Activated CD4-positive, alpha-beta T cell treated with anti-CD3 and anti-CD28 coated beads, Interleukin-2, amount 50 U/mL, for 16 hours (primary cell): Measurements from ENCODE around the gene NFE2L3.
"Not testable (repeated sequence)": the region's sequence is repeated elsewhere in the genome, so short reads cannot be mapped to it uniquely, and the experiment has no call there.

Source experiments
- DNase-seq: peaks from one replicate; pipeline ENCODE4 v3.0.0-alpha.2; 2020

The NFE2L3 gene

GRCh38 chr7:26151953-26152781 lies at the start of gene NFE2L3:
NFE2L3 (plus strand) TSS chr7:26152198; CDS start chr7:26152499, 301 bp downstream.
- peak; percentile 89 for DNase-seq

GRCh38 chr7:26103596-26103995 lies 48.4 kb upstream of the NFE2L3 start:
- DNase-seq = no peak

- no peak for DNase-seq
These were observed 46.8 kb upstream of the NFE2L3 start for GRCh38 chr7:26105236-26105635.

- no peak for DNase-seq
These were observed 46.1 kb upstream of the NFE2L3 start for GRCh38 chr7:26105931-26106330.

GRCh38 chr7:26112203-26112740 lies 39.7 kb upstream of the NFE2L3 start:
- DNase-seq = no peak

- no peak for DNase-seq
These were observed 36.3 kb upstream of the NFE2L3 start for GRCh38 chr7:26115650-26116049.

GRCh38 chr7:26117142-26117807 lies 34.7 kb upstream of the NFE2L3 start:
- DNase-seq = no peak

- no peak for DNase-seq
These were observed 34.0 kb upstream of the NFE2L3 start for GRCh38 chr7:26117970-26118369.

GRCh38 chr7:26122745-26123144 lies 29.3 kb upstream of the NFE2L3 start:
- no peak for DNase-seq

- DNase-seq = not testable (repeated sequence)
These were observed 27.2 kb upstream of the NFE2L3 start for GRCh38 chr7:26124775-26125174.

GRCh38 chr7:26127411-26127810 lies 24.6 kb upstream of the NFE2L3 start:
- no peak for DNase-seq

GRCh38 chr7:26131056-26131589 lies 20.9 kb upstream of the NFE2L3 start:
- DNase-seq = no peak

- DNase-seq = no peak
These were observed 16.9 kb upstream of the NFE2L3 start for GRCh38 chr7:26135076-26135475.

- DNase-seq = no peak
These were observed 16.4 kb upstream of the NFE2L3 start for GRCh38 chr7:26135551-26135950.

GRCh38 chr7:26136831-26137230 lies 15.2 kb upstream of the NFE2L3 start:
- no peak for DNase-seq

GRCh38 chr7:26140380-26140779 lies 11.6 kb upstream of the NFE2L3 start:
- no peak for DNase-seq

GRCh38 chr7:26141077-26141476 lies 10.9 kb upstream of the NFE2L3 start:
- no peak for DNase-seq

GRCh38 chr7:26143298-26144048 lies 8.5 kb upstream of the NFE2L3 start:
- DNase-seq = no peak

GRCh38 chr7:26144184-26145080 lies 7.6 kb upstream of the NFE2L3 start:
- no peak for DNase-seq

- no peak for DNase-seq
These were observed 6.8 kb upstream of the NFE2L3 start for GRCh38 chr7:26145238-26145637.

- DNase-seq = no peak
These were observed 5.0 kb upstream of the NFE2L3 start for GRCh38 chr7:26147030-26147429.
